Colonic mucosa (tissue), 4 donors: Measurements from ENCODE around the gene MXD3. TPM values are rescaled to one million over a fixed set of nuclear protein-coding genes. Genes with fewer than 3 reads are reported as not detected.
"Not testable (repeated sequence)": the region's sequence is repeated elsewhere in the genome, so short reads cannot be mapped to it uniquely, and the experiment has no call there.

Experiments used
- DNase-seq: peaks from one replicate; pipeline ENCODE4 v3.0.0-alpha.2; 2020
- H3K27ac ChIP-seq: fragments of 200-600 bp; one replicate; pipeline ENCODE4 v1.8.0; 2021
- H3K27me3 ChIP-seq: fragments of 200-600 bp; one replicate; pipeline ENCODE4 v1.8.0; 2021
- H3K36me3 ChIP-seq: fragments of 200-600 bp; one replicate; pipeline ENCODE4 v1.8.0; 2021
- H3K4me1 ChIP-seq: fragments of 200-600 bp; one replicate; pipeline ENCODE4 v1.8.0; 2021; ENCODE audit warnings: mild to moderate bottlenecking
- H3K4me3 ChIP-seq: fragments of 200-600 bp; one replicate; pipeline ENCODE4 v1.8.0; 2021
- H3K9ac ChIP-seq, 2 donors: one replicate each; pipeline ENCODE4 v1.7.0; 2013; ENCODE audit warnings: control low read depth in 2 of 2, low read depth in 2 of 2, low read length in 2 of 2
- H3K9me3 ChIP-seq: fragments of 200-600 bp; one replicate; pipeline ENCODE4 v1.8.0; 2021
- CTCF ChIP-seq: fragments of 200-600 bp; IDR thresholded peaks from one replicate; pipeline ENCODE4 v1.8.0; 2022; ENCODE audit warnings: antibody characterized with exemption, mild to moderate bottlenecking
- intact Hi-C: fragments of 100-400 bp; cut with DNase I; formaldehyde crosslinking; loops from one replicate; pipeline ENCODE4 v1.14.1; 2022
- total RNA-seq, 2 donors: library from RNA; stranded (reverse); fragmentation: NEBNext Ultra II Directional in 1 of 2; extraction: Animal tissue kit (Norgen Biotek cat#: 25700) in 1 of 2; gene quantifications; one replicate each; pipeline ENCODE4 v1.2.1, GENCODE V29; 2021
- donor health status: healthy.
- donor health status: DM: no; HTN: no; CAD: no.
- donor health status: DM: no; HTN: no; CAD: no.

Gene MXD3
- total RNA-seq: 10 to 100 TPM in 1 of 2 donors, 1 to 10 TPM in 1; 9.3 to 36.4 TPM

- DNase-seq: peak; percentile 97
- Histone ChIP-seq H3K36me3 (no peaks in the 10 kb centered on the region), H3K9me3 (no peaks in the 10 kb centered on the region), H3K27me3 (no peaks in the 10 kb centered on the region), H3K9ac (peak within 1 kb of the TSS; percentile 61 to 68), H3K27ac (peak within 1 kb of the TSS; percentile 41), H3K4me3 (peak within 1 kb of the TSS; percentile 56), H3K4me1 (peaks cover 32% of the 10 kb centered on the region)
- TF ChIP-seq CTCF: no peak
- intact Hi-C loops: loop anchor here (5.0 to 10.0 kb wide), 2 partner anchors 190 to 197 kb away; no protein-coding TSS in a partner anchor
Measured at GRCh38 chr5:177311723-177312648, at the start of gene MXD3. Gene MXD3 (minus strand): TSS chr5:177311898. CDS start chr5:177311830, 68 bp downstream.

- H3K9me3 ChIP-seq, H3K4me1 ChIP-seq, intact Hi-C loops, H3K36me3 ChIP-seq, DNase-seq, H3K27me3 ChIP-seq, H3K9ac ChIP-seq, H3K4me3 ChIP-seq, H3K27ac ChIP-seq: not testable (repeated sequence)
Measured at GRCh38 chr5:177360740-177361139, 49.0 kb upstream of the MXD3 start.

GRCh38 chr5:177359860-177360259, 48.2 kb upstream of the MXD3 start:
- intact Hi-C loops: no loop called here
- Histone ChIP-seq H3K9me3 (no peaks in the 10 kb centered on the region), H3K27me3 (no peaks in the 10 kb centered on the region), H3K27ac (no peak overlapping the region), H3K9ac (no peak overlapping the region), H3K4me1 (peaks cover 7% of the 10 kb centered on the region), H3K36me3 (no peaks in the 10 kb centered on the region), H3K4me3 (no peak overlapping the region)
- no peak for TF ChIP-seq CTCF
- no peak for DNase-seq

- no peak overlapping the region for H3K9ac ChIP-seq
- no peak for TF ChIP-seq CTCF
- H3K9me3 ChIP-seq: no peaks in the 10 kb centered on the region
- no peak overlapping the region for H3K4me3 ChIP-seq
- no peaks in the 10 kb centered on the region for H3K36me3 ChIP-seq
- intact Hi-C loops: no loop called here
- H3K4me1 ChIP-seq: peaks cover 7% of the 10 kb centered on the region
- H3K27me3 ChIP-seq: no peaks in the 10 kb centered on the region
- no peak for DNase-seq
- no peak overlapping the region for H3K27ac ChIP-seq
Measured at GRCh38 chr5:177359451-177359851, 47.8 kb upstream of the MXD3 start.

GRCh38 chr5:177358370-177358819, 46.7 kb upstream of the MXD3 start:
- intact Hi-C loops: no loop called here
- Histone ChIP-seq H3K36me3 (no peaks in the 10 kb centered on the region), H3K4me1 (peaks cover 7% of the 10 kb centered on the region), H3K27ac (peak overlapping the region; percentile 48), H3K4me3 (peak overlapping the region; percentile 48), H3K9ac (peak overlapping the region; percentile 64 to 75), H3K9me3 (no peaks in the 10 kb centered on the region), H3K27me3 (no peaks in the 10 kb centered on the region)
- DNase-seq: no peak
- TF ChIP-seq CTCF: no peak
